Natural killer cell treated with Interleukin-12 subunit alpha and Interleukin-12 subunit beta and Interleukin-15 and Interleukin-18, amount 100 ng/mL, for 72 hours (primary cell): ENCODE measurements around the gene MPHOSPH6. TPM values are rescaled to one million over a fixed set of nuclear protein-coding genes. Genes with fewer than 3 reads are reported as not detected.
A peak's percentile ranks its signal among the peaks of the same experiment; 100 is the strongest.
"Not testable (repeated sequence)": the region's sequence is repeated elsewhere in the genome, so short reads cannot be mapped to it uniquely, and the experiment has no call there.

Experiments used
- ATAC-seq, 2 donors: fragments of 150-1000 bp; cut with Tn5 transposase in 1 of 2; sonication (Bioruptor Pico), chemical (Tn5 transposase) in 1 of 2; 2 replicates each; pipeline ENCODE4 v1.10.0; 2021
- DNase-seq: peaks from one replicate; pipeline ENCODE4 v3.0.0; 2022; ENCODE audit warnings: low spot score
- H3K27ac Mint-ChIP-seq, 2 donors: 1 replicate in 1 of 2; 2 replicates in 1 of 2; pipeline ENCODE4 v1.8.0; 2022; ENCODE audit warnings: mixed read lengths in 2 of 2, mild to moderate bottlenecking in 1 of 2, moderate library complexity in 1 of 2
- H3K27me3 Mint-ChIP-seq, 2 donors: 1 replicate in 1 of 2; 2 replicates in 1 of 2; pipeline ENCODE4 v1.8.0; 2022; ENCODE audit warnings: mixed read lengths in 2 of 2
- H3K36me3 Mint-ChIP-seq: one replicate; pipeline ENCODE4 v1.8.0; 2022; ENCODE audit warnings: mixed read lengths
- H3K4me1 Mint-ChIP-seq, 2 donors: 1 replicate in 1 of 2; 2 replicates in 1 of 2; pipeline ENCODE4 v1.8.0; 2022; ENCODE audit warnings: low read depth in 2 of 2, mixed read lengths in 2 of 2, mild to moderate bottlenecking in 1 of 2
- H3K4me3 Mint-ChIP-seq: one replicate; pipeline ENCODE4 v1.8.0; 2022; ENCODE audit warnings: mixed read lengths
- H3K9me3 Mint-ChIP-seq: 2 replicates; pipeline ENCODE4 v1.8.0; 2022; ENCODE audit warnings: mixed read lengths
- total RNA-seq, 2 donors: library from RNA; stranded (reverse); gene quantifications; one replicate each; pipeline ENCODE4 v1.2.3, GENCODE V29; 2022

Gene MPHOSPH6
- total RNA-seq: 10 to 100 TPM; 38.2 to 44.5 TPM

- ATAC-seq: peak; percentile 98
- Mint-ChIP-seq H3K36me3 (peaks cover 17% of the 10 kb centered on the region), H3K9me3 (no peaks in the 10 kb centered on the region), H3K4me1 (peaks cover 21 to 25% of the 10 kb centered on the region in 2 donors), H3K27me3 (peaks cover 15 to 26% of the 10 kb centered on the region in 2 donors), H3K27ac (peak within 1 kb of the TSS; percentile 84 to 93), H3K4me3 (peak within 1 kb of the TSS; percentile 90)
- DNase-seq: peak; percentile 91
These were observed at the start of gene MPHOSPH6 for GRCh38 chr16:82169861-82170845. TSS of gene MPHOSPH6 (minus strand) at chr16:82170224. CDS start at chr16:82170175, 49 bp downstream.

GRCh38 chr16:82219298-82219697, 49.3 kb upstream of the MPHOSPH6 start:
- no peak for DNase-seq
- no peaks in the 10 kb centered on the region for H3K9me3 Mint-ChIP-seq
- H3K36me3 Mint-ChIP-seq: no peaks in the 10 kb centered on the region
- H3K27me3 Mint-ChIP-seq: peaks cover 15 to 18% of the 10 kb centered on the region in 2 donors
- H3K27ac Mint-ChIP-seq: no peak overlapping the region
- no peaks in the 10 kb centered on the region for H3K4me1 Mint-ChIP-seq
- ATAC-seq: no peak
- H3K4me3 Mint-ChIP-seq: no peak overlapping the region

- not testable (repeated sequence) for H3K36me3 Mint-ChIP-seq, H3K4me3 Mint-ChIP-seq
- peaks cover 37 to 62% of the 10 kb centered on the region in 2 donors for H3K27me3 Mint-ChIP-seq
These were observed 39.3 kb upstream of the MPHOSPH6 start for GRCh38 chr16:82209314-82209713.

GRCh38 chr16:82203198-82203597, 33.2 kb upstream of the MPHOSPH6 start:
- H3K27me3 Mint-ChIP-seq: peaks cover 21 to 22% of the 10 kb centered on the region in 2 donors
- ATAC-seq (no peak), DNase-seq (no peak)
- no peaks in the 10 kb centered on the region for H3K4me1 Mint-ChIP-seq
- H3K9me3 Mint-ChIP-seq: peaks cover 2% of the 10 kb centered on the region
- H3K27ac Mint-ChIP-seq: no peak overlapping the region
- H3K36me3 Mint-ChIP-seq: peaks cover 6% of the 10 kb centered on the region
- H3K4me3 Mint-ChIP-seq: no peak overlapping the region

More at GRCh38 chr16:82209314-82209713, 39.3 kb upstream of the MPHOSPH6 start:
- not testable (repeated sequence) for H3K4me1 Mint-ChIP-seq, H3K9me3 Mint-ChIP-seq, DNase-seq, H3K27ac Mint-ChIP-seq, ATAC-seq

GRCh38 chr16:82201926-82202325, 31.9 kb upstream of the MPHOSPH6 start:
- H3K27me3 Mint-ChIP-seq: peaks cover 12 to 14% of the 10 kb centered on the region in 2 donors
- H3K9me3 Mint-ChIP-seq: peaks cover 2% of the 10 kb centered on the region
- ATAC-seq: no peak
- peaks cover 6% of the 10 kb centered on the region for H3K36me3 Mint-ChIP-seq
- no peak overlapping the region for H3K27ac Mint-ChIP-seq
- no peak for DNase-seq
- no peaks in the 10 kb centered on the region for H3K4me1 Mint-ChIP-seq
- no peak overlapping the region for H3K4me3 Mint-ChIP-seq

GRCh38 chr16:82201351-82201750, 31.3 kb upstream of the MPHOSPH6 start:
- ATAC-seq: no peak
- no peak for DNase-seq

GRCh38 chr16:82199209-82199608, 29.2 kb upstream of the MPHOSPH6 start:
- Mint-ChIP-seq H3K27ac (no peak overlapping the region), H3K9me3 (no peaks in the 10 kb centered on the region), H3K36me3 (no peaks in the 10 kb centered on the region), H3K4me3 (no peak overlapping the region), H3K4me1 (no peaks in the 10 kb centered on the region), H3K27me3 (peaks cover 8 to 12% of the 10 kb centered on the region in 2 donors)
- DNase-seq (no peak), ATAC-seq (no peak)

More at GRCh38 chr16:82201351-82201750, 31.3 kb upstream of the MPHOSPH6 start:
- H3K4me1 Mint-ChIP-seq: no peaks in the 10 kb centered on the region
- peaks cover 8 to 14% of the 10 kb centered on the region in 2 donors for H3K27me3 Mint-ChIP-seq
- no peak overlapping the region for H3K4me3 Mint-ChIP-seq
- no peaks in the 10 kb centered on the region for H3K36me3 Mint-ChIP-seq
- H3K27ac Mint-ChIP-seq: no peak overlapping the region
- H3K9me3 Mint-ChIP-seq: no peaks in the 10 kb centered on the region

GRCh38 chr16:82197540-82198240, 27.7 kb upstream of the MPHOSPH6 start:
- DNase-seq: no peak
- peaks cover 7 to 8% of the 10 kb centered on the region in 2 donors for H3K4me1 Mint-ChIP-seq
- H3K36me3 Mint-ChIP-seq: no peaks in the 10 kb centered on the region
- no peak overlapping the region for H3K27ac Mint-ChIP-seq
- peaks cover 7 to 12% of the 10 kb centered on the region in 2 donors for H3K27me3 Mint-ChIP-seq
- ATAC-seq: no peak
- no peaks in the 10 kb centered on the region for H3K9me3 Mint-ChIP-seq
- H3K4me3 Mint-ChIP-seq: no peak overlapping the region

GRCh38 chr16:82195917-82196494, 26.0 kb upstream of the MPHOSPH6 start:
- Mint-ChIP-seq H3K9me3 (no peaks in the 10 kb centered on the region), H3K4me1 (peaks cover 12% of the 10 kb centered on the region in 2 donors), H3K4me3 (no peak overlapping the region), H3K27me3 (peaks cover under 1 to 12% of the 10 kb centered on the region in 2 donors), H3K27ac (no peak overlapping the region), H3K36me3 (no peaks in the 10 kb centered on the region)
- ATAC-seq (no peak), DNase-seq (no peak)

GRCh38 chr16:82194086-82194485, 24.1 kb upstream of the MPHOSPH6 start:
- no peak overlapping the region for H3K27ac Mint-ChIP-seq
- no peak overlapping the region for H3K4me3 Mint-ChIP-seq
- no peak for ATAC-seq
- no peak for DNase-seq
- no peaks in the 10 kb centered on the region for H3K36me3 Mint-ChIP-seq
- peaks cover 7 to 20% of the 10 kb centered on the region in 2 donors for H3K27me3 Mint-ChIP-seq
- H3K4me1 Mint-ChIP-seq: peaks cover 12% of the 10 kb centered on the region in 2 donors
- H3K9me3 Mint-ChIP-seq: no peaks in the 10 kb centered on the region

- no peak for DNase-seq
- Mint-ChIP-seq H3K27ac (peak overlapping the region; percentile 53 to 83), H3K27me3 (peaks cover 7 to 21% of the 10 kb centered on the region in 2 donors), H3K4me1 (peaks cover 12 to 19% of the 10 kb centered on the region in 2 donors), H3K9me3 (no peaks in the 10 kb centered on the region), H3K36me3 (no peaks in the 10 kb centered on the region), H3K4me3 (peak overlapping the region; percentile 50)
- ATAC-seq: peak; percentile 85 to 98
These were observed 22.6 kb upstream of the MPHOSPH6 start for GRCh38 chr16:82192665-82193064.

- H3K27ac Mint-ChIP-seq: no peak overlapping the region
- H3K36me3 Mint-ChIP-seq: no peaks in the 10 kb centered on the region
- H3K4me1 Mint-ChIP-seq: peaks cover 12 to 23% of the 10 kb centered on the region in 2 donors
- peaks cover 9 to 12% of the 10 kb centered on the region in 2 donors for H3K27me3 Mint-ChIP-seq
- H3K4me3 Mint-ChIP-seq: no peak overlapping the region
- DNase-seq (no peak), ATAC-seq (no peak)
- H3K9me3 Mint-ChIP-seq: no peaks in the 10 kb centered on the region
These were observed 20.4 kb upstream of the MPHOSPH6 start for GRCh38 chr16:82190386-82190785.

GRCh38 chr16:82187829-82188228, 17.8 kb upstream of the MPHOSPH6 start:
- Mint-ChIP-seq H3K27me3 (peaks cover 9 to 12% of the 10 kb centered on the region in 2 donors), H3K9me3 (no peaks in the 10 kb centered on the region), H3K4me1 (peaks cover 7 to 16% of the 10 kb centered on the region in 2 donors), H3K36me3 (no peaks in the 10 kb centered on the region), H3K27ac (no peak overlapping the region), H3K4me3 (no peak overlapping the region)
- DNase-seq (no peak), ATAC-seq (peak; percentile 45 to 59)
